ENCODE measurements around the gene SPEG. TPM values are rescaled to one million over a fixed set of nuclear protein-coding genes. Genes with fewer than 3 reads are reported as not detected.

Gene SPEG
- total RNA-seq, 1 donor from 2014 or later, result 5.6 TPM

- H3K4me2 ChIP-seq, result no peak overlapping the region
- no peaks in the 10 kb centered on the region for H3K9me3 Mint-ChIP-seq
- H3K9me3 ChIP-seq (ENCODE audit: low read depth), result no peaks in the 10 kb centered on the region
- H2AFZ ChIP-seq (replicated peaks), result no peak overlapping the region
- H3K27ac ChIP-seq, result no peak overlapping the region
- H4K20me1 ChIP-seq (ENCODE audit: low read depth), result no peaks in the 10 kb centered on the region
- no peaks in the 10 kb centered on the region for H3K79me2 ChIP-seq (ENCODE audit: low read depth)
- no peaks in the 10 kb centered on the region for H3K36me3 Mint-ChIP-seq
- H3K27ac Mint-ChIP-seq, result no peak overlapping the region
- peak overlapping the region; percentile 54 for H3K4me3 Mint-ChIP-seq
- peaks cover 21% of the 10 kb centered on the region for H3K4me1 Mint-ChIP-seq
- peaks cover 18% of the 10 kb centered on the region for H3K27me3 ChIP-seq
- no peaks in the 10 kb centered on the region for H3K36me3 ChIP-seq
- no peak overlapping the region for H3K9ac ChIP-seq
- H3F3A ChIP-seq (ENCODE audit: low read depth), result peaks cover 12% of the 10 kb centered on the region
- H3K27me3 Mint-ChIP-seq (ENCODE audit: insufficient read depth, low read depth), result peaks cover 2% of the 10 kb centered on the region
- no peak overlapping the region for H3K4me3 ChIP-seq
- DNase-seq (ENCODE audit: low spot score), result peak; percentile 64
- H3K4me1 ChIP-seq, result peaks cover 18% of the 10 kb centered on the region
- TF ChIP-seq EZH2 (IDR thresholded peaks at IDR 0.05) (no peak), CTCF (IDR thresholded peaks at IDR 0.05) (peak; percentile 43)
Measured at GRCh38 chr2:219430633-219431615, 3.7 kb upstream of the SPEG start.

GRCh38 chr2:219433666-219434467, 776 bp upstream of the SPEG start:
- H3K9ac ChIP-seq, result no peak overlapping the region
- H3K4me1 ChIP-seq, result peaks cover 11% of the 10 kb centered on the region
- DNase-seq (ENCODE audit: low spot score), result peak; percentile 83
- no peak overlapping the region for H3K4me3 Mint-ChIP-seq
- H3K4me1 Mint-ChIP-seq, result peaks cover 7% of the 10 kb centered on the region
- no peaks in the 10 kb centered on the region for H3K9me3 ChIP-seq (ENCODE audit: low read depth)
- H3K9me3 Mint-ChIP-seq, result no peaks in the 10 kb centered on the region
- peak overlapping the region; percentile 49 for H3K4me3 ChIP-seq
- H3K27ac ChIP-seq, result no peak overlapping the region
- peaks cover 48% of the 10 kb centered on the region for H3K27me3 ChIP-seq
- TF ChIP-seq EZH2phosphoT487 (IDR thresholded peaks at IDR 0.05), result no peak
- TF ChIP-seq CTCF (IDR thresholded peaks at IDR 0.05), result peak; percentile 61
- H3K4me2 ChIP-seq, result peak overlapping the region; percentile 88
- no peaks in the 10 kb centered on the region for H3K79me2 ChIP-seq (ENCODE audit: low read depth)
- H3F3A ChIP-seq (ENCODE audit: low read depth), result peaks cover 12% of the 10 kb centered on the region
- H3K27me3 Mint-ChIP-seq (ENCODE audit: insufficient read depth, low read depth), result no peaks in the 10 kb centered on the region
- no peaks in the 10 kb centered on the region for H3K36me3 ChIP-seq
- H2AFZ ChIP-seq (replicated peaks), result peak overlapping the region; percentile 91
- H3K36me3 Mint-ChIP-seq, result no peaks in the 10 kb centered on the region
- H4K20me1 ChIP-seq (ENCODE audit: low read depth), result no peaks in the 10 kb centered on the region
- peak overlapping the region; percentile 9 for H3K27ac Mint-ChIP-seq

GRCh38 chr2:219434468-219434717, 250 bp upstream of the SPEG start:
- Mint-ChIP-seq H3K27ac (peak overlapping the region; percentile 9), H3K27me3 (ENCODE audit: insufficient read depth, low read depth) (no peaks in the 10 kb centered on the region), H3K36me3 (no peaks in the 10 kb centered on the region), H3K4me3 (no peak overlapping the region), H3K4me1 (peaks cover 7% of the 10 kb centered on the region), H3K9me3 (no peaks in the 10 kb centered on the region)
- DNase-seq (ENCODE audit: low spot score), result no peak
- H3K4me1 ChIP-seq, result peaks cover 11% of the 10 kb centered on the region
- H3K4me3 ChIP-seq, result peak overlapping the region; percentile 49
- H3K9me3 ChIP-seq (ENCODE audit: low read depth), result no peaks in the 10 kb centered on the region
- no peak overlapping the region for H3K9ac ChIP-seq
- H3K36me3 ChIP-seq, result no peaks in the 10 kb centered on the region
- TF ChIP-seq CTCF (IDR thresholded peaks at IDR 0.05) (no peak), EZH2phosphoT487 (IDR thresholded peaks at IDR 0.05) (no peak), EZH2 (IDR thresholded peaks at IDR 0.05) (no peak)
- H2AFZ ChIP-seq (replicated peaks), result peak overlapping the region; percentile 91
- peaks cover 53% of the 10 kb centered on the region for H3K27me3 ChIP-seq
- H3K4me2 ChIP-seq, result peak overlapping the region; percentile 88
- no peaks in the 10 kb centered on the region for H4K20me1 ChIP-seq (ENCODE audit: low read depth)
- no peaks in the 10 kb centered on the region for H3K79me2 ChIP-seq (ENCODE audit: low read depth)
- no peak overlapping the region for H3K27ac ChIP-seq
- peaks cover 12% of the 10 kb centered on the region for H3F3A ChIP-seq (ENCODE audit: low read depth)

All from neural progenitor cell (in vitro differentiated cells).